GM23338 (cell line): Measurements from ENCODE around the gene ABCA1.

Experiments
- CREB1 ChIP-seq: fragments of 250-450 bp; sonication (Bioruptor Pico); IDR thresholded peaks from 2 replicates; pipeline ENCODE4 v1.5.0; 2020; ENCODE audit warnings: low read depth, mild to moderate bottlenecking, moderate library complexity
- CTCF ChIP-seq, 2 experiments: fragments of 200-600 bp in 1 of 2; sonication (generic) in 1 of 2; conservative IDR thresholded peaks; 2 replicates each; pipeline versions ENCODE4 v1.5.1 to v1.6.1; 2016 to 2017; ENCODE audit warnings: antibody characterized with exemption in 2 of 2, low read depth in 2 of 2, mild to moderate bottlenecking in 2 of 2, moderate library complexity in 1 of 2
- EZH2 ChIP-seq: fragments of 200-600 bp; sonication (generic); IDR thresholded peaks from one replicate; pipeline ENCODE4 v1.8.0; 2017; ENCODE audit warnings: antibody characterized with exemption, mild to moderate bottlenecking, low read depth; ENCODE audit not compliant: unreplicated experiment
- JUNB ChIP-seq: IDR thresholded peaks from one replicate; pipeline ENCODE4 v1.6.1; 2016; ENCODE audit warnings: antibody characterized with exemption; ENCODE audit not compliant: unreplicated experiment
- ZNF331 ChIP-seq: fragments of 250-450 bp; sonication (Bioruptor Pico); IDR thresholded peaks from 2 replicates; pipeline ENCODE4 v1.5.0; 2020; ENCODE audit warnings: low read depth, mild to moderate bottlenecking, moderate library complexity

GRCh38 chr9:104747245-104747564 is 180.8 kb downstream of the ABCA1 start:
- TF ChIP-seq CTCF (conservative IDR thresholded peaks at IDR 0.05; ENCODE audit: low read depth in 2 of 2): no peak
- TF ChIP-seq JUNB: no peak
- no peak for TF ChIP-seq EZH2
- no peak for TF ChIP-seq ZNF331 (CRISPR knock-in tag)
- TF ChIP-seq CREB1 (CRISPR knock-in tag): no peak
